PC-3 (cell line): Measurements from ENCODE around the gene FLNC. TPM values are rescaled to one million over a fixed set of nuclear protein-coding genes. Genes with fewer than 3 reads are reported as not detected.

Experiments used
- ATAC-seq: fragments of 200-7000 bp; cut with Tn5 transposase; 2 replicates; pipeline ENCODE4 v1.9.1; 2020; ENCODE audit warnings: mild to moderate bottlenecking, moderate library complexity
- BruUV-seq: library from RNA; stranded (reverse); fragments of 400-500 nt; replicated peaks from 2 replicates; lab custom pipeline; 2021; lab: Mats Ljungman, UMichigan
- CTCF ChIA-PET: fragments of 300-600 bp; sonication (Branson Sonifier 250); formaldehyde crosslinking; loops from one replicate; lab custom pipeline; 2022; ENCODE audit warnings: antibody characterized with exemption; lab: Charles Lee
- POLR2A ChIA-PET: fragments of 300-600 bp; sonication (Branson Sonifier 250); formaldehyde crosslinking; loops from one replicate; lab custom pipeline; 2022; ENCODE audit warnings: antibody characterized with exemption; ENCODE audit not compliant: unreplicated experiment; lab: Charles Lee
- DNase-seq: peaks from one replicate; pipeline ENCODE4 v3.0.0-alpha.2; 2015
- H2AFZ ChIP-seq: fragments of 300-600 bp; sonication (generic); 2 replicates; pipeline ENCODE4 v1.6.0; 2016; ENCODE audit warnings: antibody characterized with exemption, low read length
- H3F3A ChIP-seq: fragments of 300-600 bp; sonication (generic); one replicate; pipeline ENCODE4 v1.6.0; 2017; ENCODE audit warnings: antibody characterized with exemption, low read length, control low read depth, mild to moderate bottlenecking; ENCODE audit not compliant: unreplicated experiment
- H3K27ac ChIP-seq: fragments of 300-600 bp; sonication (generic); 2 replicates; pipeline ENCODE4 v1.5.1; 2016; ENCODE audit warnings: mild to moderate bottlenecking, low read length
- H3K27me3 ChIP-seq: fragments of 300-600 bp; sonication (generic); 2 replicates; pipeline ENCODE4 v1.6.1; 2016; ENCODE audit warnings: low read length, mixed read lengths
- H3K36me3 ChIP-seq: fragments of 300-600 bp; sonication (generic); 2 replicates; pipeline ENCODE4 v1.6.1; 2016; ENCODE audit warnings: low read depth, mixed run types, low read length, mixed read lengths
- H3K4me1 ChIP-seq: fragments of 300-600 bp; sonication (generic); 2 replicates; pipeline ENCODE4 v1.5.1; 2016; ENCODE audit warnings: low read length; ENCODE audit not compliant: insufficient read depth
- H3K4me2 ChIP-seq: fragments of 300-600 bp; sonication (generic); 2 replicates; pipeline ENCODE4 v1.6.0; 2016; ENCODE audit warnings: low read length
- H3K4me3 ChIP-seq: fragments of 300-600 bp; sonication (generic); 2 replicates; pipeline ENCODE4 v1.5.1; 2016; ENCODE audit warnings: mild to moderate bottlenecking, low read length, mixed read lengths
- H3K79me2 ChIP-seq: fragments of 300-600 bp; sonication (generic); 2 replicates; pipeline ENCODE4 v1.6.1; 2017; ENCODE audit warnings: low read length, mixed read lengths
- H3K9ac ChIP-seq: fragments of 300-600 bp; sonication (generic); 2 replicates; pipeline ENCODE4 v1.6.0; 2016; ENCODE audit warnings: mild to moderate bottlenecking, low read length
- H3K9me2 ChIP-seq: fragments of 300-600 bp; sonication (generic); replicated peaks from 2 replicates; pipeline ENCODE4 v1.6.1; 2016; ENCODE audit warnings: mixed run types, low read length, mixed read lengths
- H3K9me3 ChIP-seq: fragments of 300-600 bp; sonication (generic); 2 replicates; pipeline ENCODE4 v1.6.1; 2016; ENCODE audit warnings: low read length, mixed read lengths
- H4K20me1 ChIP-seq: fragments of 300-600 bp; sonication (generic); 2 replicates; pipeline ENCODE4 v1.6.1; 2016; ENCODE audit warnings: low read length, mixed read lengths
- EZH2 ChIP-seq: fragments of 300-600 bp; sonication (generic); IDR thresholded peaks from one replicate; pipeline ENCODE4 v1.6.1; 2017; ENCODE audit warnings: antibody characterized with exemption, mild to moderate bottlenecking, low read length; ENCODE audit not compliant: unreplicated experiment
- EZH2phosphoT487 ChIP-seq: fragments of 300-600 bp; sonication (generic); IDR thresholded peaks from 2 replicates; pipeline ENCODE4 v1.6.1; 2018; ENCODE audit warnings: mild to moderate bottlenecking, antibody characterized with exemption, low read length, borderline replicate concordance
- intact Hi-C: fragments of 100-400 bp; cut with micrococcal nuclease; formaldehyde crosslinking; loops from 2 replicates; pipeline ENCODE4 v1.9.0; 2023
- total RNA-seq: library from RNA; depleted of rRNA; stranded (reverse); fragments of >200 nt; gene quantifications from 2 replicates; pipeline ENCODE4 v1.2.3, GENCODE V29; 2014
- TF ChIP-seq, protein P1 (sequence below): fragments of 300-600 bp; sonication (generic); conservative IDR thresholded peaks from 2 replicates; pipeline ENCODE4 v1.5.1; 2017; ENCODE audit warnings: antibody characterized with exemption, low read depth, mild to moderate bottlenecking, low read length

The FLNC gene
- total RNA-seq, 1 experiment from 2014 or later = 88.7 TPM

DNA sequence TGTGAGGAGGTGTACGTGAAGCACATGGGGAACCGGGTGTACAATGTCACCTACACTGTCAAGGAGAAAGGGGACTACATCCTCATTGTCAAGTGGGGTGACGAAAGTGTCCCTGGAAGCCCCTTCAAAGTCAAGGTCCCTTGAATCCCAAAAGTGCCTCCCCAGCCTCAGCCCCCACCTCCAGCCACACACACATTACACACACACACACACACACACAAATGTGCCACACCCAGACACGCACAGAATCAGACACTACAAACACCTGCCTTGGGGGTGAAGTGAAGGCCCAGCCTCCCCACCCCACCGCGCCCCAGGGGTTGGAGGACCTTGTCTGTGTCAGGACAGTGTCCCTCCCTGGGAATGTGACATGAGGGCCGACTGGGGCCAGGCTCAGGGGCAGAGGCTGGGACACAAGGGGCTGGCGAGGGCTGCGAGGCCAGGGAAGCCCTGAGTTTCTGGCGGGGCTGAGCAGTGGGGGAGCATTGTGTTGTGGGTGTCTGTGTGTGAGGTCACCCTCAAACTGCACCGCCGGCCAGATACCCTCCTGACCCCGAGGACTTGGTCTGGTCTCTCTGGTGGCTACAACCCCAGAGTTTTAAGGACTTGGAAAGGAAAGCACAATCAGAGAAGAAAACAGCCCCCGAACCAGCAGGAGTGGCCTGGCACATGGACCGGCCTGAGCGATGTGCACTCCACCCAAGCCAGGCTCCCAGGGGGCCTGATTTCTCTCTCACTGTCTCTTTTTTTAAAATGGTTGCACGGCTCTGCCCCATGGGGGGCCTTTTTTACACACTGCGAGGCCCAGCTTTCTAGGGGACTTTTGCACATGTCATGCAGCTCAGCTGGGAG, 28.4 kb downstream of the FLNC start:
- no peaks in the 10 kb centered on the region for H3K9me3 ChIP-seq
- intact Hi-C loops = no loop called here
- H3K4me3 ChIP-seq = no peak overlapping the region
- TF ChIP-seq, protein P1, sequence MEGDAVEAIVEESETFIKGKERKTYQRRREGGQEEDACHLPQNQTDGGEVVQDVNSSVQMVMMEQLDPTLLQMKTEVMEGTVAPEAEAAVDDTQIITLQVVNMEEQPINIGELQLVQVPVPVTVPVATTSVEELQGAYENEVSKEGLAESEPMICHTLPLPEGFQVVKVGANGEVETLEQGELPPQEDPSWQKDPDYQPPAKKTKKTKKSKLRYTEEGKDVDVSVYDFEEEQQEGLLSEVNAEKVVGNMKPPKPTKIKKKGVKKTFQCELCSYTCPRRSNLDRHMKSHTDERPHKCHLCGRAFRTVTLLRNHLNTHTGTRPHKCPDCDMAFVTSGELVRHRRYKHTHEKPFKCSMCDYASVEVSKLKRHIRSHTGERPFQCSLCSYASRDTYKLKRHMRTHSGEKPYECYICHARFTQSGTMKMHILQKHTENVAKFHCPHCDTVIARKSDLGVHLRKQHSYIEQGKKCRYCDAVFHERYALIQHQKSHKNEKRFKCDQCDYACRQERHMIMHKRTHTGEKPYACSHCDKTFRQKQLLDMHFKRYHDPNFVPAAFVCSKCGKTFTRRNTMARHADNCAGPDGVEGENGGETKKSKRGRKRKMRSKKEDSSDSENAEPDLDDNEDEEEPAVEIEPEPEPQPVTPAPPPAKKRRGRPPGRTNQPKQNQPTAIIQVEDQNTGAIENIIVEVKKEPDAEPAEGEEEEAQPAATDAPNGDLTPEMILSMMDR = no peak
- TF ChIP-seq EZH2 (no peak), EZH2phosphoT487 (no peak)
- no peak overlapping the region for H3K4me2 ChIP-seq
- H2AFZ ChIP-seq = no peak overlapping the region
- ChIA-PET POLR2A (no interaction called here), CTCF (no interaction called here)
- ATAC-seq (no peak), DNase-seq (no peak)
- no peaks in the 10 kb centered on the region for H3K9me2 ChIP-seq
- H3F3A ChIP-seq = no peaks in the 10 kb centered on the region
- H3K4me1 ChIP-seq = peaks cover 5% of the 10 kb centered on the region; the same call in 1 of the 2 replicates
- H3K36me3 ChIP-seq = no peaks in the 10 kb centered on the region; the same call in 1 of the 2 replicates
- no peak overlapping the region for H3K9ac ChIP-seq
- peaks cover 9% of the 10 kb centered on the region for H3K79me2 ChIP-seq
- no peaks in the 10 kb centered on the region for H3K27me3 ChIP-seq
- no peaks in the 10 kb centered on the region for H4K20me1 ChIP-seq
- BruUV-seq = no TSS peak
- H3K27ac ChIP-seq = no peak overlapping the region

DNA sequence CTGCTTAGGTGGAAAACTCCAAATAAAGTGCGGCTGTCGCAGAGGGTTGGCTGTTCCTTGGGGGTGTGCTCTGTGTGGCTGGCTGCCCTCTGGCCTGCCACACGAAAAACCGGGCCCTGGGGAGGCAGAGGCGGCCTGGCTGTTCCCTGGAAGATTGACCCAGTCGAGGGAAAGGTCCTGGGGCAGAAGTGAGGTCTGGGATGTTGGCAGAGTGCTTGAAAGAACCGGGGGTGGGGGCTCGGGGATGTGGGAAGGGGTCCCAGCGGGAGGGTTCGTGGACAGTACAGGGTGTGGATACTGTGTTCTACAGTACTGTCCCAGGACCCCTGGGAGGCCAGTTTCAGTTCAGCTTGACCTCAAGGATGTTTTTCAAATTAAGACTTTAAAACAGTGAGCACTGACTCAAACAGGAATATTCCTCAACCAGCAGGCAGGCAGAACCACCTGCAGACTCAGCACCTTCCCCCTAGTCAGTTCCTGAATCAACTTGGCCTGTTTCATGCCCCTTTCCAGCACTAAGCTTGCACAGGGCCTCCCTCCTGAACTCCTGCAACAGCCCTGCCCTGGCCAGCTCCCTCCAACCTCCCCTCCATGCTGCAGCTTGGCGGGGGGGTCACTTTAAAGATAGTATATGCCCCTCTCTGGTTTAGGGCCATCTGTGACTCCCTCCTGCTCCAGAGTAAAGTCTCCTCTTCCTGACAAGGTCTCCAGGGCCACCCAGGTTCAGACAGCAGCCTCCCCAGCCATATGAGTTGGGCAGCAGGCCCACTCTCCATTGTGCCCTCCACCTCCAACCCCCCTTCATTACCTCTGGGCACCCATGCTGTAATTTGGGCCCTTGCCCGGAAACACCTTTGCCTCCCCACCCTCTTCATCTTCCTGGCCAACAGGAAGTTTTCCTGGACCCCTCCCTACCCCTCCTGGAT, 29.3 kb downstream of the FLNC start:
- no peak overlapping the region for H3K9ac ChIP-seq
- ATAC-seq = no peak

More for the DNA sequence above, 29.3 kb downstream of the FLNC start:
- Histone ChIP-seq H3K27me3 (no peaks in the 10 kb centered on the region), H3K4me1 (peaks cover 5% of the 10 kb centered on the region; the same call in 1 of the 2 replicates), H3K27ac (no peak overlapping the region), H3K9me3 (no peaks in the 10 kb centered on the region), H3K4me3 (no peak overlapping the region), H2AFZ (no peak overlapping the region), H3K4me2 (no peak overlapping the region), H3F3A (no peaks in the 10 kb centered on the region), H3K9me2 (no peaks in the 10 kb centered on the region), H3K79me2 (peaks cover 18% of the 10 kb centered on the region), H4K20me1 (no peaks in the 10 kb centered on the region), H3K36me3 (no peaks in the 10 kb centered on the region; the same call in 1 of the 2 replicates)
- ChIA-PET CTCF (interaction anchor here (0.6 kb wide), 1 partner anchor 79 kb away, joined by 10 read pairs; no protein-coding TSS in a partner anchor), POLR2A (no interaction called here)
- TF ChIP-seq EZH2phosphoT487 (no peak), EZH2 (no peak)
- TF ChIP-seq, protein P1 = no peak
- intact Hi-C loops = no loop called here
- DNase-seq = no peak
- no TSS peak for BruUV-seq
